GM19193 (cell line): ENCODE data around the gene NCOA7.

Experiments used
- POLR2A ChIP-seq: IDR thresholded peaks from 4 replicates; pipeline ENCODE4 v1.6.1; 2011; ENCODE audit not compliant: insufficient read depth, insufficient read length; ENCODE audit errors: extremely low read depth

The NCOA7 gene

DNA sequence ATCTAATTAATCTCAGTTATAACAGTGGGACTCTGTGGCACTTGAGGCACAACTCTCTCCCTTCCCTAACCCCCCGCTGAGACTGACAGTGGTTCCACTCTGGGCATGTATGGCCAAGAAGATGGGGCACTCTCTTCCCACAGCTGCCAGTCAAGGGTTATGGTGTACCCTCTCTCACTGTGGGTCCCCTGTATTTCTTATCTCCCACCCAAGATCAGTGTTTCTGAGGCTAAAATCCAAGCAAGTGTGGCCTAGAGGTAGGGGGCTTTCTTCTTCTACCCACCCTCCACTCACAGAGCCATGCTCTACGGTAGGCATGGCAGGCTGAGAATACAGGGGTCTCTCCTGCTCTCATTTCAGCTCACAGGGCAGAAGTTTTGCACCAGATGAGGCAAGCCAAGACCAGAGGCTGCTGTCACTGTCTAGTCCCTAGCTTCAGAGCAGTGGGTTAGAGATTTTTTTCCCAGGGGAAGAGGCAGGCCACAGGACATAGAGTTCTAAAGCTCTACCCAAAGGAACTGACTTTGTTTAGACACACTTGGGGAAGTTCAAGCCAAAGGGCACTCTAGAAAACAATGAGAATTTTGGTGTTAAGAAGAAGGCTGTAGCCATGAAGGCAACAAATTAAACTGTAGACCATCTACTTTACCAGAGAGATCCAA is 134.1 kb downstream of the NCOA7 start:
- no peak for TF ChIP-seq POLR2A

GRCh38 chr6:125926711-125927110 is 136.0 kb downstream of the NCOA7 start:
- TF ChIP-seq POLR2A = no peak

- TF ChIP-seq POLR2A = no peak
These were observed 137.0 kb downstream of the NCOA7 start for GRCh38 chr6:125927761-125928160.

GRCh38 chr6:125930765-125931418 is 140.1 kb downstream of the NCOA7 start:
- no peak for TF ChIP-seq POLR2A

DNA sequence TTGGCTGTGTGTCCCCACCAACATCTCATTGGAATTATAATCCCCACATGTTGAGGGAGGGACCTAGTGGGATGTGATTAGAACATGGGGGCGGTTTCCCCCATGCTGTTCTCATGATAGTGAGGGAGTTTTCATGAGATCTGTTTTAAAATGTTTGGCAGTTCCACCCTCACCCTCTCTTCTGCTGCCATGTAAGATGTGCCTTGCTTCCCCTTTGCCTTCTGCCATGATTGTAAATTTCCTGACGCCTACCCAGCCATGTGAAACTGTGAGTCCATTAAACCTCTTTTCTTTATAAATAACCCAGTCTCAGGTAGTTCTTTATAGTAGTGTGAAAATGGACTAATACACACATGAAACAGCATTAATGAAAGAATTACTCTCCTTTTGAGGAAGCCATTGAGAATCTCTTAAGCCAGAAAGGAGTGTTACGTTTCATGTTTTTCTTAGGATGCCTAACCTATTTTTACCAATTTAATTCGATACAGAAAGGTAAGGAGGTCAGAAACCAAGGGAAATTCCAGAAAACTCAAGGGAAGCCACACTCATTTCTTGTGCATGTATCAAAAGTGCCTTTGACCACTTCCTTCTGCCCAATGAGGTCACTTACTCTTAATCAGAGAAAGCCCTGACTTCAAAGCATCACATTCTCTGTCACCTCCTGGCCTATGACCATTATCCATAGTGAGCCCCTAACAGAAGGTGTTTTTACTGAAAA is 141.1 kb downstream of the NCOA7 start:
- TF ChIP-seq POLR2A = no peak

DNA sequence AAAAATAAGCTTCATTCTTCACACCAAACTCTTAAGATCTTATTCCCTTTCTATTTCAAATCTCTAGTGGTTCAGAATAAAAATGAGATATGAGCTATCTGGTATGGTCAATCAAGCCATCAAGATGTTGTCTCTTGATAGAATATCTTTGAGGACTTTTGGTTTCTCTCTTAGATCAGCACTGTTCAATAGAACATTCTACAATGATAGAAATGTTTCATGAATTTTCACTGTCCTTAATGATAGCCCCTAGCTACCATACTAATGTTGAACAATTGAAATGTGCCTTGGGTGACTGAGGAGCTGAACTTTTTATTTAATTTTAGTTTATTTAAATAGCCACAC is 141.7 kb downstream of the NCOA7 start:
- TF ChIP-seq POLR2A = no peak

DNA sequence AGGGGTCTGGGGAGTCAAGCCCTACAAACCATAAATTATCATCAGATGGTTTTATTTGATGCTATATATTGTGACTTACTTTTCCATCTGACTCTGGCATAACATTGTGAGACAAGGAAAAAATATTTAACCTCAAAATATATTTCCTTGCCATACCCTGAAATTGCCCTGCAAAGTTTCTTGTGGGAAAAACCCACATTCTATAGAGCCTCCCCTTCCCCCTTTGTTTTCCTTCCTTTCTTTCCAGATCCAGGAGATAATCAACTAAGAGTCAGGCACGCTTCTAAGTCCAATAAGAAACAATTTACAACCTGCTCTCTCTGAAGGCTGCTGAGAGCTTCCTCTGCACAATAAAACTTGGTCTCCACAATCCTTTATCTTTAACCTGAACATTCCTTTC is 148.3 kb downstream of the NCOA7 start:
- no peak for TF ChIP-seq POLR2A

DNA sequence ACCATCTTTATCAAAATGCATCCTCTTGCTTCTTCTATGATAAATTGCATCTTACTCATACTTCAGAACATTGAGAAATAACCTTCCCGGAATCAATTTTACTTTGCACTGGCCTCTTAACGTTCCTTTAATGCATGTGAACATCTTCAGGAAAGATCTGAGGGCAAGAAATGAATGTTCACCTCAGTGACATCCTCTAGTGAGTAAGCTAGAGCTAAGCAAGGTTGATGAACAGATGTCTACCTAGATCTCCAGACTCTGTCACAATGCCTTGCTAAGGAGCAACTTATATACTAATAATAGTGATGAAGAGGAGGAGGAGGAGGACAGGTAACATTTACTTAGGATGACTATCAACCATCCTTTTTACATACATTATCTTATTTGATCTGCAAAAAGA is 149.0 kb downstream of the NCOA7 start:
- TF ChIP-seq POLR2A = no peak

- TF ChIP-seq POLR2A = no peak
These were observed 149.7 kb downstream of the NCOA7 start for GRCh38 chr6:125940247-125941041.

DNA sequence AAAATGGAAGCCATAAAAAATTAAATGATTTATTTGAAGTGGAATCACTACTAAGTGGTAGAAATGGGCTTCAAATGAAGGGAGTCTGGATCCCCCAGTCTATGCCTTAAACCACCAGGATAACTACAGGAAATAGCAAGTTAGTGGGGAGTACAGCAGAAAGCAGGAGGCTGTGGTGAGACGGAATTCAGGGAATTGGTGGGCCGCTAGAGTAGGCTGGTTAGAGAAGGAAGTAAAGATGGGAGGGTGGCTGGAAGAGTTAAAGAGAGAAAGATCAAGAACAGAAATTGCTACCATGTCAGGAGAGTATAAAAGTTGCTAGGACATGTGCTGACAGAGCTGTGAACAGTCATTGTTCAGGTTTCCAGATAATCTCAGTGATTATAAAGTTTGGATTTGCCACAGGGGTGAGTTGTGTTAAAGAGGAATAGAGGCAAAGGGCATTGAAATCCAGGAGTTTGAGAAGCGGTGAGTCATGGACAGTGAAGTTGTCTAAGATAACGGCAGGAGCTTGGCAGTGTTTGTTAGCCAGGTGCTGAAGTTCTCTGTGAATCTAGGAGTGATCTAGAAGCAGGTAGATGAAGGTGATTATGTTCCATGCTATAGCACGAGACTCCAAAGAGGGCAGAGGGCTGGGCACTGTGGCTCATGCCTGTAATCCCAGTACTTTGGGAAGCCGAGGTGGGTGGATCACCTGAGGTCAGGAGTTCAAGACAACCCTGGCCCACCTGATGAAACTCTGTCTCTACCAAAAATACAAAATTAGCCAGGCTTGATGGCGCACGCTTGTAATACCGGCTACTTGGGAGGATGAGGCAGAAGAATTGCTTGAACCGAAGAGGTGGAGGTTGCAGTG is 152.1 kb downstream of the NCOA7 start:
- no peak for TF ChIP-seq POLR2A

GRCh38 chr6:125943528-125944433 is 153.0 kb downstream of the NCOA7 start:
- TF ChIP-seq POLR2A = no peak

DNA sequence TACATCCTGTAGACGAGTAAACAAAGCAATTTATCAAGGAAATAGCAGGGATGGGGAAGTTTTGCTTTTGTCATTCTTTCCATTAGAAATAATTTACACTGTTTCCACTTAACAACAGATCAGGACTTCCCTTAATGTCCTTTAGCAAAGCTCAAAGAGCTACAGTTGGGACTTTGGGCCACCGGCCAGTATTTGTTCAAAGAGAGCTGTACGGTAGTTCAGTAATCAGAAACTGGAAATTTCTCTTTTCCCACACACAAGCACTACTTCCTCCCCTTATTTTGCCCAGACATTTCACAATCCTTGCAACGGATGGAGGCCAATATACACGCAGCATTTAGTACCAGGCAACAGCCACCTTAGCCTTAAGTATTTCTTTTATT is 153.7 kb downstream of the NCOA7 start:
- no peak for TF ChIP-seq POLR2A

DNA sequence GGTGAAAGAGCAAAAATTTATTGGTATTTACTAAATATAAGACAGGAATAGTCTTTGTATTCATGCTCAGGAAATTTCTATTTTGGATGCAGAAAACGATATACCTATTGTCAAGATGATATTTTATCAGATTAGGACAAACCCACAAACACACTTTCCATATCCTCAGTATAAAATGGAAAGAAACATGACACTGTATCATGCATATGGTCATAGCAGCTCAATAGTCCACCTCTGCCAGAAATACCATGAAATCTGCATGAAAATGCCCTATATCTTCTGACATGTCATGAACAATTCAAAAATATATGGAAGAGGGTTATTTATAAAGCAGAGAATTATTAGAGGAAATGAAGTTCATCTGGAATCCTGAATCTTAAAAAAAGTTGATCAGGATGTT is 154.1 kb downstream of the NCOA7 start:
- TF ChIP-seq POLR2A = no peak

DNA sequence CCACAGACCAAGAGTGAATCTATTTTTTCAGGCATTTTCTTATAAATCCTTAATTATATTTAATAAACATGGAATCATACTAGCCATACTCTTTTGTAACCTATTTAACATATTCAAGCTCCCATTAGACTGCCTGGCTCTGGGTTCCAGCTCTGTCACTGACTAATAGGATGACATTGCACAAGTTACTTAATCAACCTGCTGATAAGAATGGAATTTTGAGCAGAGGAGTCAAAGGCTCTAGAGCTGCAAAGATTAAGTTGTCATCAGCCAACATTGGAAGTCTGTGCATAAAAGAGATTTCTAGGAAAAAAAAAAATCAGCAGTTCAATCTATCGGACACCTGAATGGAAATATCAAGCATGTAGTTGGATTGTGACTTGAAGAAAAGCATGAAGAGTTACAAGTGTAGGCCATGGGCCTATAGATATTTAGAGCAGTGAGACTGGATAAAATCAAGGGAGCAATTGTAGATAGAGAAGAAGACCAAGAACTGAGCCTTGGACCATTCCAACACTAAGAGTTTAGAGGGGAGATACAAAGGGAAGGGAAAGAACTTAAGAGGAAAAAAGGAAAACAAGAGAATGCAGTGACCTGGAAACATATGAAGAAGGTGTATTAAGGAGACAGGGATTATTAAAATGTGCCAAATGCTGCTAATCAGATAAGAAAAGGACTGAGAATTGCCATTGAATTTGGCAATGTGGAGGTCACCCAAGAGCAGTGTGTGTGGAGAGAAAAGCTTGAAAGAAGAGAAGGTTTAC is 154.8 kb downstream of the NCOA7 start:
- no peak for TF ChIP-seq POLR2A

DNA sequence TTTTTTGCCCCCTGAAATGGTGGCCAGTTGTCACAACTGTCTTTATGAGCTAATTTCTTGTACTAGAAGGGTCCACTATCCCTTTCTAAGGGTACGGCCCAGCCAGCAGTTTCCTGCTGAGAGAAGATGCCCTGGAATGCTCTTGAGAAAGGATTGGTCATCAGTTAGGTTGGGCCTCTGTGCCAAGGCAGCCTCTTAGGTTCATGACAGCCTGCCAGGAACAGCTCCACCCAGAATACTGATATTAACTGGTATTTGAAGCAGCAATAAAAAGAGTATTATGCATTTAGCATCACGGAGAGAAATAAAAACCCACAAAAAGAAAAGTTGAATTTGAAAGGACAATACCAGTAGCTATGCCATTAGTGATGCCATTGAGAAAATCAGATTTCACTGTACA is 156.9 kb downstream of the NCOA7 start:
- TF ChIP-seq POLR2A = no peak
